Stimulated activated CD8-positive, alpha-beta memory T cell treated with anti-CD3 and anti-CD28 coated beads, Interleukin-4, amount 100 ng/mL, for 4 hours (primary cell): Measurements from ENCODE around the gene C8B.

Experiments
- DNase-seq, 2 donors: peaks; one replicate each; pipeline ENCODE4 v3.0.0-alpha.2; 2020; ENCODE audit warnings: low read depth in 2 of 2, low spot score in 1 of 2

The C8B gene

GRCh38 chr1:56903778-56904177 is 62.0 kb downstream of the C8B start:
- DNase-seq = no peak

- no peak for DNase-seq
Measured at GRCh38 chr1:56901716-56902115, 64.1 kb downstream of the C8B start.

- DNase-seq = no peak
Measured at GRCh38 chr1:56898879-56899278, 66.9 kb downstream of the C8B start.

- no peak for DNase-seq
Measured at GRCh38 chr1:56898005-56898373, 67.8 kb downstream of the C8B start.

- no peak for DNase-seq
Measured at GRCh38 chr1:56897150-56898004, 68.4 kb downstream of the C8B start.

- DNase-seq = no peak
Measured at GRCh38 chr1:56894014-56894413, 71.8 kb downstream of the C8B start.

GRCh38 chr1:56890229-56890628 is 75.6 kb downstream of the C8B start:
- no peak for DNase-seq

- no peak for DNase-seq
Measured at GRCh38 chr1:56881417-56881816, 84.4 kb downstream of the C8B start.

GRCh38 chr1:56880774-56881173 is 85.0 kb downstream of the C8B start:
- no peak for DNase-seq
